ENCODE data around the gene TSPEAR.

TSPEAR gene

GRCh38 chr21:44502171-44502958 lies 209.0 kb downstream of the TSPEAR start:
- TF ChIP-seq CTCF (IDR thresholded peaks at IDR 0.05): no peak

GRCh38 chr21:44500111-44500510 lies 211.3 kb downstream of the TSPEAR start:
- TF ChIP-seq CTCF (IDR thresholded peaks at IDR 0.05): no peak

GRCh38 chr21:44499631-44500030 lies 211.7 kb downstream of the TSPEAR start:
- no peak for TF ChIP-seq CTCF (IDR thresholded peaks at IDR 0.05)

- TF ChIP-seq CTCF (IDR thresholded peaks at IDR 0.05): no peak
These were observed 212.2 kb downstream of the TSPEAR start for GRCh38 chr21:44499211-44499560.

- no peak for TF ChIP-seq CTCF (IDR thresholded peaks at IDR 0.05)
These were observed 212.8 kb downstream of the TSPEAR start for GRCh38 chr21:44498280-44499210.

GRCh38 chr21:44497703-44498126 lies 213.7 kb downstream of the TSPEAR start:
- TF ChIP-seq CTCF (IDR thresholded peaks at IDR 0.05): no peak

GRCh38 chr21:44496564-44497550 lies 214.5 kb downstream of the TSPEAR start:
- TF ChIP-seq CTCF (IDR thresholded peaks at IDR 0.05): no peak

Measured in LNCAP (cell line).